ENCODE data around the gene VAMP5. TPM values are rescaled to one million over a fixed set of nuclear protein-coding genes. Genes with fewer than 3 reads are reported as not detected.

The VAMP5 gene
- total RNA-seq, 4 donors from 2014 or later, result 39.6 to 91.6 (median 55.6) TPM

DNA sequence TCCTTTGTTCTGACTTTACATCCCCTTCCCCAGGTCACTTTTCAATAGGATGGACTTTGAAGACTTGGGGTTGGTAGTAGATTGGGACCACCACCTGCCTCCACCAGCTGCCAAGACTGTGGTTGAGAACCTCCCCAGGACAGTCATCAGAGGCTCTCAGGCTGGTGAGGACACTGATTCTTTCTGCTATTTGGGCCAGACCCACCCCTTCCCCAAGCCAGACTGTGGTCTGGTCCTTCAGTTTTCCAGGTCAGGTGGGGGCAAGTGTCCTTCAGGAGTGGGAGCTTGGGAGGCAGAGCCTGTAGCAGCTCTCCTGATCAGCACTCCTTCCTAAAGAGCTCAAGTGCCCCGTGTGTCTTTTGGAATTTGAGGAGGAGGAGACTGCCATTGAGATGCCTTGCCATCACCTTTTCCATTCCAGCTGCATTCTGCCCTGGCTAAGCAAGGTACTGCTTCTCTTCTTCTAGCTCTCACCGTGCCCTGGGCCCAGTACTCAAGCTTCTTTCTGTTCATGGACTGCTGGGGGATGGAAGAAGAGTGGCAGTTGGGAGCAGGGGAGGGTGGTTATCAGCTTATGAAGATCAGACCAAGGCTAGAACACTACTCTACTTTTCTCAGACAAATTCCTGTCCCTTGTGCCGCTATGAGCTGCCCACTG lies 12.4 kb downstream of the VAMP5 start:
- DNase-seq (ENCODE audit: low spot score in 2 of 2), result no peak
- TF ChIP-seq, protein P1, sequence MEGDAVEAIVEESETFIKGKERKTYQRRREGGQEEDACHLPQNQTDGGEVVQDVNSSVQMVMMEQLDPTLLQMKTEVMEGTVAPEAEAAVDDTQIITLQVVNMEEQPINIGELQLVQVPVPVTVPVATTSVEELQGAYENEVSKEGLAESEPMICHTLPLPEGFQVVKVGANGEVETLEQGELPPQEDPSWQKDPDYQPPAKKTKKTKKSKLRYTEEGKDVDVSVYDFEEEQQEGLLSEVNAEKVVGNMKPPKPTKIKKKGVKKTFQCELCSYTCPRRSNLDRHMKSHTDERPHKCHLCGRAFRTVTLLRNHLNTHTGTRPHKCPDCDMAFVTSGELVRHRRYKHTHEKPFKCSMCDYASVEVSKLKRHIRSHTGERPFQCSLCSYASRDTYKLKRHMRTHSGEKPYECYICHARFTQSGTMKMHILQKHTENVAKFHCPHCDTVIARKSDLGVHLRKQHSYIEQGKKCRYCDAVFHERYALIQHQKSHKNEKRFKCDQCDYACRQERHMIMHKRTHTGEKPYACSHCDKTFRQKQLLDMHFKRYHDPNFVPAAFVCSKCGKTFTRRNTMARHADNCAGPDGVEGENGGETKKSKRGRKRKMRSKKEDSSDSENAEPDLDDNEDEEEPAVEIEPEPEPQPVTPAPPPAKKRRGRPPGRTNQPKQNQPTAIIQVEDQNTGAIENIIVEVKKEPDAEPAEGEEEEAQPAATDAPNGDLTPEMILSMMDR (IDR thresholded peaks at IDR 0.05), result no peak
- TF ChIP-seq POLR2A (IDR thresholded peaks at IDR 0.05) (no peak), EP300 (IDR thresholded peaks at IDR 0.05) (no peak)
- WGBS, 2 donors, result 42 to 44% methylated on average over 3 of the region's 3 CpGs
- peak overlapping the region in 3 of 4 donors; percentile 28 to 93 (median 92) for H3K27ac ChIP-seq
- peak overlapping the region; percentile 73 to 90 (median 82) for H3K4me3 ChIP-seq
- H3K4me1 ChIP-seq, result peaks cover 0 to 67% (median 28%) of the 10 kb centered on the region in 4 donors
- peaks cover 0 to 43% (median 4%) of the 10 kb centered on the region in 3 donors for H3K36me3 ChIP-seq
- no peaks in the 10 kb centered on the region for H3K27me3 ChIP-seq
- no peaks in the 10 kb centered on the region for H3K9me3 ChIP-seq

- no peak for DNase-seq (ENCODE audit: low spot score in 2 of 2)
- Histone ChIP-seq H3K4me3 (no peak overlapping the region), H3K27ac (peak overlapping the region in 1 of 4 donors; percentile 28), H3K27me3 (no peaks in the 10 kb centered on the region), H3K4me1 (peaks cover 0 to 65% (median 23%) of the 10 kb centered on the region in 4 donors), H3K36me3 (peaks cover 0 to 43% (median 4%) of the 10 kb centered on the region in 3 donors), H3K9me3 (no peaks in the 10 kb centered on the region)
- 69 to 73% methylated on average over 5 of the region's 5 CpGs for WGBS, 2 donors
- TF ChIP-seq POLR2A (IDR thresholded peaks at IDR 0.05), result no peak
- no peak for TF ChIP-seq EP300 (IDR thresholded peaks at IDR 0.05)
- TF ChIP-seq, protein P1 (IDR thresholded peaks at IDR 0.05), result no peak
Measured at GRCh38 chr2:85597241-85597640, 13.0 kb downstream of the VAMP5 start.

GRCh38 chr2:85598594-85599340 lies 14.5 kb downstream of the VAMP5 start:
- peaks cover 0 to 43% (median 4%) of the 10 kb centered on the region in 3 donors for H3K36me3 ChIP-seq
- H3K27ac ChIP-seq, result no peak overlapping the region
- no peak overlapping the region for H3K4me3 ChIP-seq
- DNase-seq (ENCODE audit: low spot score in 2 of 2), result no peak
- no peaks in the 10 kb centered on the region for H3K9me3 ChIP-seq
- WGBS, 2 donors, result 68 to 74% methylated on average over 14 of the region's 14 CpGs
- H3K27me3 ChIP-seq, result no peaks in the 10 kb centered on the region
- TF ChIP-seq, protein P1 (IDR thresholded peaks at IDR 0.05), result no peak
- no peak for TF ChIP-seq EP300 (IDR thresholded peaks at IDR 0.05)
- TF ChIP-seq POLR2A (IDR thresholded peaks at IDR 0.05), result no peak
- peaks cover 0 to 63% (median 25%) of the 10 kb centered on the region in 4 donors for H3K4me1 ChIP-seq

DNA sequence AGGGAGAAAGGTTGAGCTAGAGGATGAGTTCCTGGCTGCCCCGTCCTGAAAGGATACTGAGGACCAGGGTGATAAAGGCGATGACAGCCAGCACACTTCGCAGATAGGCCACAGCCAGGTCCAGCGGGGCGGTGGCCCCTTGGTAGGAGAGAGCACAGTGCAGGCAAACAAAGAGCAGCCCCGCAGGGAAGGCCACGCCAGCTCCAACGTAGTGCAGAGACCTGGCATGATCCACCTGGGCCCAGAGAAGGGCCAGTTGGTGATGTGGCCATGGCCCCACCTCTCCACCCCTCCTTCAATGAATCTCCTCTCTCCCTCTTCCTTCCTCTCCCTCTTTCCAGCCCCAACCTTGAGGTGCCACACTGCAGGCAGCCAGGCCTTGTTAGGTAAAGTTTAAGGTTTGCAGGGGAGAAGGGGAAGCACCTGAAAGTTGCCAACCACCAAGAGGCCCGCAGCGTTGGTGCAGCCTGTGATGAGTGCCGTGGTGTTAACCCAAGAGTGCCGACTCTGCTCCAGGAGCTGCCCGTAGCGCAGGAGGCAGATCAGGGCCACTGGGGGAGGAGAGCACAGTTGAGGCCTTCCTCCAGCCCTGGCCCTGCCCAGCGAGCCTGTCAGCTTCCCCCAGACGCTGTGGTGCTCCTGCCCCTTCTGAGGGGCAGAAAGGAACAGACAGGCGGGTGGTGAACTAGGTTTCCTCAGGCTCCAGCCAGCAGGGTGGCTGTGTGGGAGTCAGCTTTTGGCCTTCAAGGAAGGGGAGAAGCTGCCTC lies 15.4 kb downstream of the VAMP5 start:
- H3K9me3 ChIP-seq, result no peaks in the 10 kb centered on the region
- no peak for DNase-seq (ENCODE audit: low spot score in 2 of 2)
- WGBS, 2 donors, result 64 to 71% methylated on average over 16 to 17 of the region's 17 CpGs
- no peak overlapping the region for H3K4me3 ChIP-seq
- no peak overlapping the region for H3K27ac ChIP-seq
- TF ChIP-seq EP300 (IDR thresholded peaks at IDR 0.05), result no peak
- H3K27me3 ChIP-seq, result no peaks in the 10 kb centered on the region
- H3K36me3 ChIP-seq, result peaks cover 0 to 43% (median 4%) of the 10 kb centered on the region in 3 donors
- H3K4me1 ChIP-seq, result peaks cover 0 to 63% (median 28%) of the 10 kb centered on the region in 4 donors

DNA sequence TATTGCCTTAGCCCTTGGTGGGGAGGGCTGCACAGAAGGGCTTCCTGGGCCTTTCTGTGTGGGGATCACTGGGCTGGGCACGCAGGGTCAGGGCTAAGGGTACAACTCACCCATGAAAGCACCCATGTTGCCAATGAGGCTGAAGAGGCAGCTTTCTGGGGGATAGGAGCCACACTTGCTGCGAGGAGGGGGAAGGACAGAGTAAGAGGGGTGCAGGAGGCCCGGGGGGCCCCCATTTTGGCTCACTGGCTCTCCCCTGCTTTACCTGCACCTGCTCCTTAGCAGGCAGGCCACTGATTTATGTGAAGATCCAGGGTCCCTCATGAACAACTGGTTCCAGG lies 16.0 kb downstream of the VAMP5 start:
- Histone ChIP-seq H3K36me3 (peaks cover 0 to 43% (median 4%) of the 10 kb centered on the region in 3 donors), H3K27me3 (no peaks in the 10 kb centered on the region), H3K4me3 (no peak overlapping the region), H3K4me1 (peaks cover 0 to 64% (median 31%) of the 10 kb centered on the region in 4 donors), H3K27ac (no peak overlapping the region), H3K9me3 (no peaks in the 10 kb centered on the region)
- TF ChIP-seq, protein P1 (IDR thresholded peaks at IDR 0.05), result no peak
- no peak for TF ChIP-seq EP300 (IDR thresholded peaks at IDR 0.05)
- TF ChIP-seq POLR2A (IDR thresholded peaks at IDR 0.05), result no peak
- DNase-seq (ENCODE audit: low spot score in 2 of 2), result no peak
- 84 to 85% methylated on average over 3 of the region's 3 CpGs for WGBS, 2 donors
